VCaP (cell line): ENCODE results near the gene ATRN.

ENCODE experiments used
- H3K27ac ChIP-seq: fragments of 450-650 bp; 2 replicates; pipeline ENCODE4 v1.5.1; 2017
- CTCF ChIP-seq: fragments of 450-650 bp; conservative IDR thresholded peaks from 2 replicates; pipeline ENCODE4 v1.5.1; 2017; ENCODE audit warnings: mild to moderate bottlenecking, moderate library complexity

ATRN gene

DNA sequence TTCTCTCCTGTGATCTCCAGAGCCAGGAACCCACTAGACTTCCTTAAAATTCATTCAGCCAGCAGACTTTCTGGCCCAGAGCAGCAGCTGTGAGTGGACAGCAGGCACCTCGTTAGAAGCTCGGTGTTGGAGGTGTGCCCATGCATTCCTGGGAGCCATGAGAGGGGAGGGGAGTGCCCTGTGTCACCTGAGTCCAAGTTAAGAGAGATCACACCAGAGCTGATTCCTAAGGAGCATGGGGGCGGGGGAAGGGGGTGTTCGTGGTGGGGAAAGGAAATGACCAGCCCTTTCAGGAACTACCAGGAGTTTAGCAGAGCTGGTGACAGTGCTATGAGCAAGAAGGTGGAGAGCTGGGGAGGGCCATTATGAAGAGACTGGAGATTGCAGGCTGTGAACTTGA is 145.4 kb downstream of the ATRN start:
- H3K27ac ChIP-seq: no peak overlapping the region
- TF ChIP-seq CTCF: no peak

DNA sequence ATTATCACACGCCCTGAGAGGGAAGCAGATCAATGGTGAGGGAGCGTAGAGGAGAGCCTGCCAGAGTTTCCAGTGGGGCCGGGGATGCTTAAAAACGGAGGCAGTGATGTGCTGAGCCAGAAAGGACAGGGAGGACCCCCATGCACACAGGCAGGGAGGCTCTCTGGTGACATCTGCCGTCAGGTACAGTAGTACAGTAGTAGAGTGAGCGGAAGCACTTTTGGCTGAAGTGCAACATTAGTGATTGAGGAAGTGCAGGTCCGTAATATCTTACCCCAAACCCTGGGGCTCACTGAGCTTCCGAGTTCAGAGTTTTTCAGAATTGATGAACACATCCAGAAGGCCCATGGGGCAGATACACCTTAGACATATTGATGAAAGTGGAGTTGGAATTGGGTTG is 150.3 kb downstream of the ATRN start:
- no peak overlapping the region for H3K27ac ChIP-seq
- TF ChIP-seq CTCF: no peak

GRCh38 chr20:3622406-3622805 is 151.6 kb downstream of the ATRN start:
- no peak for TF ChIP-seq CTCF
- H3K27ac ChIP-seq: no peak overlapping the region

DNA sequence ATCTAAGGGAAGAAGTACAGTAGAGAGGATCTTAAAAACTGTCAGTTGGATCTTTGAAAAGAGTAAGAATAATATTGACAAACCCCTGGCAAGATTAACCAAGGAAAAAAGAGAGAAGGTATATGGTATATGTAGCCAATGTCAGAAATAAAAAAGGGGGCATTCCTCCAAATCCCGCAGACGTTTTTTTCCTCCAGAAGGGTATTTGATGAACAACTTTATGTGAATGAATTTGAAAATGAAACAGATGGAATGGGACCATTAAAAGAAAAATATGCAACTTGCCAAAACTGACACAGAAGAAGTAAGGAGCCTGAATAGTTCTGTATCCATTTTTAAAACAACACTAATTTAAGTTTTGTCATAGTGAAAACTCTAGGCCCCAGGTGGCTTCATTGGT is 156.7 kb downstream of the ATRN start:
- TF ChIP-seq CTCF: no peak
- no peak overlapping the region for H3K27ac ChIP-seq

DNA sequence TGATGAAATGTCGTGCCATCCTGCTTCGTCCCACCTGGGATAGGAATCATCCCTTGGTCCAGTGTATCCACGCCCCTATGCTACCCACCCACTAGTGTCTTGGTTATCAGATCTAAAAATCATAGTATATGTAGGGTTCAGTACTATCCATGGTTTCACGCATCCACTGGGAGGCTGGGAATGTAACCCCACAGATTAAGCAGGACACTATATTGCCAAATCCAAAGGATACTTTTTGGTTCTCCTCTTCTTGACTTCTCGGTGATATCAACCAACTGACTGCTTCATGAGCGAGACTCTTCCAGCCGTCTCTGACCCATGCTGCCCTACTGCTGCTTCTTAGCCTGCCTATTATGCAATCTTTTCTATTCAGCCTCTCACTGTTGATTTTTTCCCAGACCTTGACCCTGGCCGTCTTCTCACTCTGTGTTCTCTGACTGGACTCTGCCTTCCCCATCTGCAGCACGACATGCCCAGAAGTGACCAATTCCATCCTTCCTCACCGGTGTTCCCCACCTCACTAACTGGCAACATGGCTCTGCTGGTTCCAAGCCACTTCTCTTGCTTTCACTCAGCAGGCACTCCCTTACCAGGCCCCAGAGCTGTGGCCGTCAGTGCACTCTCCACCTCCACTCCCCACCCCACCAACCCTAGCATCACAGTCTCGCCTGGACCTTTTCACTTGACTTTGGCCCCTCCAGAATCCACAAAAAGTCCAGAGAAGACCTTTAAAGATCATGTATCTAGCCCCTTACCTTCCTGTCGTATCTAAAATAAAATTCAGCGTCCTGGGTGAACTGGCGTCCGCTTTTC is 157.9 kb downstream of the ATRN start:
- no peak overlapping the region for H3K27ac ChIP-seq
- TF ChIP-seq CTCF: no peak

DNA sequence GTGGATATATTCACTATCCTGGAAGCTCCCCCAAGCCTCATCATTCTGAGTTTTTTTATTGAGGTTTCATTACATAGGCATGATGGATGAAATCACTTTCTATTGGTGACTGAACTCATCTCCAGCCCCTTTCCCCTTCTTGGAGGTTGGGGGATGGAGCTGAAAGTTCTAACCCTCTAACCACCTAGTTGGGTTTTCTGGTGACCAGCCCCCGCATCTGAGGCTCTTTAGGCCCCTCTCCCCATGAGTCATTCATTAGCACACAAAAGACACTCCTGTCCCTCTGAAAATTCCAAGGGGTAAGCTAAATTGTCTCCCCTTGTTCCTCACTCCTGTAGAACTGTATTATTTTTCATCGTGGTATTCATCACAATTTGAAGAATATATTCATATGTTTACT is 159.1 kb downstream of the ATRN start:
- no peak overlapping the region for H3K27ac ChIP-seq
- no peak for TF ChIP-seq CTCF

- no peak for TF ChIP-seq CTCF
- H3K27ac ChIP-seq: no peak overlapping the region
Measured at GRCh38 chr20:3630429-3630828, 159.6 kb downstream of the ATRN start.
